Activated CD4-positive, CD25-positive, alpha-beta regulatory T cell treated with anti-CD3 and anti-CD28 coated beads, Interleukin-2, amount 50 U/mL, for 72 hours (primary cell): ENCODE measurements around the gene RABGAP1L.
"Not testable (repeated sequence)": the region's sequence is repeated elsewhere in the genome, so short reads cannot be mapped to it uniquely, and the experiment has no call there.

Experiments
- DNase-seq: peaks from one replicate; pipeline ENCODE4 v3.0.0; 2021

Gene RABGAP1L

GRCh38 chr1:174690266-174690665 lies 530.9 kb downstream of the RABGAP1L start:
- DNase-seq, result no peak

- no peak for DNase-seq
Observed at GRCh38 chr1:174692313-174692712, 533.0 kb downstream of the RABGAP1L start.

GRCh38 chr1:174693085-174693484 lies 533.8 kb downstream of the RABGAP1L start:
- DNase-seq, result no peak

- not testable (repeated sequence) for DNase-seq
Observed at GRCh38 chr1:174693539-174693938, 534.2 kb downstream of the RABGAP1L start.

- DNase-seq, result no peak
Observed at GRCh38 chr1:174696026-174696821, 536.9 kb downstream of the RABGAP1L start.

- no peak for DNase-seq
Observed at GRCh38 chr1:174700314-174700713, 541.0 kb downstream of the RABGAP1L start.

- DNase-seq, result no peak
Observed at GRCh38 chr1:174700775-174701174, 541.5 kb downstream of the RABGAP1L start.

- DNase-seq, result no peak
Observed at GRCh38 chr1:174701565-174701964, 542.2 kb downstream of the RABGAP1L start.

GRCh38 chr1:174702011-174702410 lies 542.7 kb downstream of the RABGAP1L start:
- DNase-seq, result no peak

- DNase-seq, result no peak
Observed at GRCh38 chr1:174703309-174703708, 544.0 kb downstream of the RABGAP1L start.

GRCh38 chr1:174704300-174704699 lies 545.0 kb downstream of the RABGAP1L start:
- DNase-seq, result no peak

- DNase-seq, result no peak
Observed at GRCh38 chr1:174710868-174711845, 551.8 kb downstream of the RABGAP1L start.

GRCh38 chr1:174711848-174712247 lies 552.5 kb downstream of the RABGAP1L start:
- not testable (repeated sequence) for DNase-seq

- DNase-seq, result no peak
Observed at GRCh38 chr1:174712541-174712940, 553.2 kb downstream of the RABGAP1L start.

GRCh38 chr1:174713796-174714195 lies 554.5 kb downstream of the RABGAP1L start:
- DNase-seq, result no peak

- DNase-seq, result no peak
Observed at GRCh38 chr1:174719194-174719593, 559.9 kb downstream of the RABGAP1L start.

- DNase-seq, result no peak
Observed at GRCh38 chr1:174720618-174721017, 561.3 kb downstream of the RABGAP1L start.

GRCh38 chr1:174721246-174721645 lies 561.9 kb downstream of the RABGAP1L start:
- DNase-seq, result no peak

- DNase-seq, result no peak
Observed at GRCh38 chr1:174723816-174724215, 564.5 kb downstream of the RABGAP1L start.

GRCh38 chr1:174724219-174724618 lies 564.9 kb downstream of the RABGAP1L start:
- no peak for DNase-seq

GRCh38 chr1:174726167-174726879 lies 567.0 kb downstream of the RABGAP1L start:
- DNase-seq, result no peak

GRCh38 chr1:174726880-174727585 lies 567.7 kb downstream of the RABGAP1L start:
- no peak for DNase-seq
